Right lobe of liver (tissue), 6 donors: ENCODE data around the gene PTPRU. TPM values are rescaled to one million over a fixed set of nuclear protein-coding genes. Genes with fewer than 3 reads are reported as not detected.

Experiments
- ATAC-seq, 4 donors: fragments of 200-7000 bp; cut with Tn5 transposase; one replicate each; pipeline ENCODE4 v1.9.1; 2020; ENCODE audit warnings: mild to moderate bottlenecking in 4 of 4, moderate library complexity in 4 of 4
- DNase-seq, 3 donors: peaks; one replicate each; pipeline ENCODE4 v3.0.0-alpha.2; 2020
- H3K27ac ChIP-seq, 3 donors: fragments of 200-600 bp; one replicate each; pipeline ENCODE4 v1.8.0; 2022
- H3K27me3 ChIP-seq, 2 donors: fragments of 200-600 bp; one replicate each; pipeline ENCODE4 v1.8.0; 2022
- H3K36me3 ChIP-seq, 4 donors: fragments of 200-600 bp; sonication (generic) in 1 of 4; one replicate each; pipeline versions ENCODE4 v1.5.1 to v1.8.0; 2017 to 2022; ENCODE audit warnings: control low read depth in 1 of 4
- H3K4me1 ChIP-seq, 4 donors: fragments of 200-600 bp; sonication (generic) in 1 of 4; one replicate each; pipeline versions ENCODE4 v1.5.1 to v1.8.0; 2017 to 2022; ENCODE audit warnings: control low read depth in 1 of 4
- H3K4me3 ChIP-seq, 3 donors: fragments of 200-600 bp; one replicate each; pipeline ENCODE4 v1.8.0; 2022
- H3K9me3 ChIP-seq, 4 donors: fragments of 200-600 bp; sonication (generic) in 1 of 4; one replicate each; pipeline versions ENCODE4 v1.5.1 to v1.8.0; 2017 to 2022; ENCODE audit warnings: control low read depth in 1 of 4
- POLR2A ChIP-seq: fragments of 450-650 bp; IDR thresholded peaks from one replicate; pipeline ENCODE4 v1.6.1; 2017; ENCODE audit warnings: antibody characterized with exemption, mild to moderate bottlenecking
- WGBS: methylation state at CpG from one replicate; pipeline ENCODE4 v1.1.6; 2018; ENCODE audit warnings: low coverage, low lambda C conversion rate; ENCODE audit not compliant: insufficient coverage; ENCODE audit errors: missing lambda C conversion rate; 5-methylcytosine and 5-hydroxymethylcytosine counted together
- intact Hi-C, 2 donors: fragments of 100-400 bp; cut with DNase I; formaldehyde crosslinking; loops; one replicate each; pipeline versions ENCODE4 v1.11.2 to v1.14.1; 2022
- total RNA-seq, 6 experiments: library from RNA; depleted of rRNA in 2 of 6; stranded (reverse); fragments of >200 nt in 2 of 6; fragmentation: NEBNext Ultra II Directional in 3 of 6; extraction: Animal tissue kit (Norgen Biotek cat#: 25700) in 3 of 6; gene quantifications; one replicate each; pipeline versions ENCODE4 v1.1.0 to v1.2.4, GENCODE V29; 2016 to 2023
- TF ChIP-seq, protein P1 (sequence below), 4 donors: fragments of 200-600 bp in 3 of 4; fragments of 450-650 bp in 1 of 4; IDR thresholded peaks; one replicate each; pipeline versions ENCODE4 v1.5.1 to v1.8.0; 2016 to 2022; ENCODE audit warnings: antibody characterized with exemption in 4 of 4, mild to moderate bottlenecking in 2 of 4
- donor health status: DM: no; HTN: yes; CAD: no.
- donor health status: DM: no; HTN: no; CAD: no.
- donor health status: DM: no; HTN: no; CAD: no.
- donor health status: DM: no; HTN: yes; CAD: no.
- donor health status: DM: no; HTN: yes; CAD: no.

PTPRU gene
- total RNA-seq, 6 experiments from 2014 or later: 4.8 to 22.3 (median 14.5) TPM

DNA sequence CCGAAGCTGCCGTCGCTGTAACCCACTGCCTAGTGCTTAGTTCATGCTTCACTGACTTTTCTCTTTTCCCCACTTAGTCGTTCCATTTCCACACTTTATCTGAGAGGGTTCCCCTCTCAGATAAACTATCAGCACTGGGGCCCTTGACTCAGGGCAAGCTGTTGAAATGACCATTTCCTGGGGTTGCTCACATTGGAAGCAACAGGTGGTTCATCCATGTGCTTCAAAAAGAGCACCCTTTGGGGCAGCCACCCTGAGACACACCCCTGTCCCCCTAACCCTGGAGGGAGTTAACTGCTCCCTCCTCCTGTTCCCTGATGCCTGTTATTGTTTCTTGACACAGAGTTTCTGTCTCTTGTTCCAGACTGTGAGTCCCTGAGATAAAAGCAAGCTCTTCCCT lies 107.2 kb downstream of the PTPRU start:
- Histone ChIP-seq H3K36me3 (no peaks in the 10 kb centered on the region), H3K9me3 (no peaks in the 10 kb centered on the region), H3K27ac (no peak overlapping the region), H3K27me3 (no peaks in the 10 kb centered on the region), H3K4me1 (no peaks in the 10 kb centered on the region), H3K4me3 (no peak overlapping the region)
- 63% methylated on average over 4 of the region's 4 CpGs for WGBS
- DNase-seq (no peak), ATAC-seq (no peak)
- intact Hi-C loops: no loop called here
- no peak for TF ChIP-seq POLR2A
- TF ChIP-seq, protein P1, sequence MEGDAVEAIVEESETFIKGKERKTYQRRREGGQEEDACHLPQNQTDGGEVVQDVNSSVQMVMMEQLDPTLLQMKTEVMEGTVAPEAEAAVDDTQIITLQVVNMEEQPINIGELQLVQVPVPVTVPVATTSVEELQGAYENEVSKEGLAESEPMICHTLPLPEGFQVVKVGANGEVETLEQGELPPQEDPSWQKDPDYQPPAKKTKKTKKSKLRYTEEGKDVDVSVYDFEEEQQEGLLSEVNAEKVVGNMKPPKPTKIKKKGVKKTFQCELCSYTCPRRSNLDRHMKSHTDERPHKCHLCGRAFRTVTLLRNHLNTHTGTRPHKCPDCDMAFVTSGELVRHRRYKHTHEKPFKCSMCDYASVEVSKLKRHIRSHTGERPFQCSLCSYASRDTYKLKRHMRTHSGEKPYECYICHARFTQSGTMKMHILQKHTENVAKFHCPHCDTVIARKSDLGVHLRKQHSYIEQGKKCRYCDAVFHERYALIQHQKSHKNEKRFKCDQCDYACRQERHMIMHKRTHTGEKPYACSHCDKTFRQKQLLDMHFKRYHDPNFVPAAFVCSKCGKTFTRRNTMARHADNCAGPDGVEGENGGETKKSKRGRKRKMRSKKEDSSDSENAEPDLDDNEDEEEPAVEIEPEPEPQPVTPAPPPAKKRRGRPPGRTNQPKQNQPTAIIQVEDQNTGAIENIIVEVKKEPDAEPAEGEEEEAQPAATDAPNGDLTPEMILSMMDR (IDR thresholded peaks at IDR 0.05): no peak

DNA sequence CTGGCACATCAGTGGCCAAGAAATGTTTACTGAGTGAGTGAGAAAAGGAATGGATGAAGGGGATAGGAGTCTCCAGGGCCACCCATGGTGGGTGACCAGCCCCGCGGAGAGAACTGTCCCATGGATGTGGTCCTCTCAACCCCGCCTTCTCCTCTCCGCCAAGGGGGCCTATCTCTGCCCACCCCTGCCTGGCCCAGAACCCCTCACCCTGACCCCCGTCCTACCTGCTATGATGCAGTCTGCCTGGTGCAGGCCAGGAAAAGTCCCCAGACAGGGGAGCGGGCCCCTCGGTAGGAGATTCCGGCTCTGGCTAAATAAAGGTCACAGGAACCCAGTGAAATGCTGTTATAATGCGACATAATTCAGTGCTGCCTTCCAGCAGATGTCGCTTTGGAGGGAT lies 107.6 kb downstream of the PTPRU start:
- intact Hi-C loops: no loop called here
- H3K36me3 ChIP-seq: no peaks in the 10 kb centered on the region
- H3K27ac ChIP-seq: no peak overlapping the region
- 38% methylated on average over 3 of the region's 10 CpGs for WGBS
- TF ChIP-seq POLR2A: no peak
- TF ChIP-seq, protein P1 (IDR thresholded peaks at IDR 0.05): no peak
- DNase-seq (no peak), ATAC-seq (no peak)
- no peaks in the 10 kb centered on the region for H3K9me3 ChIP-seq
- H3K4me3 ChIP-seq: no peak overlapping the region
- H3K27me3 ChIP-seq: no peaks in the 10 kb centered on the region
- H3K4me1 ChIP-seq: no peaks in the 10 kb centered on the region

DNA sequence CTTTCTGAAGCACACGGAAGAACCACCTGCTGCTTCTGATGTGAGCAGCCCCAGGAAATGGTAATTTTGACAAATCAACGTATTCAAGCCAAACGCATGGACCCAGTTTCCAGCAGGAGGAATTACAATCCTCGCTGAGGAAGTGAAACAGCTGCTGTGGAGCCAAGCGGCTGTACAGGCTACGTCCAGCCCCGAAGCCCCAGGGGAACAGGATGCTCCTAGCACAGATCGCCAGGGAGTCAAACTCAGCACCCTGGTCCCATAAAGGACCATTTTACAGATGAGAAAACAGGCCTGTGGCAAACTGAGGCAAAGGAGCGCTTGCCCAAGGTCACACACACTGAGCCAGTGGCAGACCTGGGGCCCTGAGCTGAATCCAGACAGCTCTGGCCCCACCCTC lies 108.0 kb downstream of the PTPRU start:
- H3K27me3 ChIP-seq: no peaks in the 10 kb centered on the region
- H3K4me3 ChIP-seq: no peak overlapping the region
- no peaks in the 10 kb centered on the region for H3K9me3 ChIP-seq
- H3K36me3 ChIP-seq: no peaks in the 10 kb centered on the region
- H3K4me1 ChIP-seq: no peaks in the 10 kb centered on the region
- intact Hi-C loops: no loop called here
- TF ChIP-seq, protein P1 (IDR thresholded peaks at IDR 0.05): no peak
- TF ChIP-seq POLR2A: no peak
- no peak overlapping the region for H3K27ac ChIP-seq
- DNase-seq (no peak), ATAC-seq (no peak)
- 45% methylated on average over 3 of the region's 9 CpGs for WGBS

DNA sequence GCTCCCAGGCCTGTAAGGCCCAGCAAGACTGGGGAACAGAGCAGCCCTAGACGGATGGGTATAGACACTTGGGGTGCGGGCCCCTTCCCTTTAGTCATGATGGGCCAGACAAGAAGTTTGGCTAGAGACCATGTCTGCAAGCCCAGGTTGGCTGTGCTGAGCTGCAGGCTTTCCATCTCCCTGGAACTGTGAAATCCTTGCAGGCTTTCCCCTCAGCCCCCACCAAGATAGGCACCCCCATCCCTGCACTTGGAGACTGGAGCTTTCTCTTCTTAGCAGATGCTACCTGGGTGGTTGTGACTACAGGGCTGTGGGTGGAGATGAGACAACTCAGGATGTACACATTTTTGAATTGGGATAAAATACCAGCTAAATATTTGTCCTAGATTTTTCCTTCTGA lies 110.3 kb downstream of the PTPRU start:
- H3K9me3 ChIP-seq: no peaks in the 10 kb centered on the region
- ATAC-seq (no peak), DNase-seq (no peak)
- H3K27ac ChIP-seq: no peak overlapping the region
- intact Hi-C loops: no loop called here
- H3K36me3 ChIP-seq: no peaks in the 10 kb centered on the region
- H3K4me3 ChIP-seq: no peak overlapping the region
- H3K27me3 ChIP-seq: no peaks in the 10 kb centered on the region
- TF ChIP-seq, protein P1 (IDR thresholded peaks at IDR 0.05): no peak
- no peak for TF ChIP-seq POLR2A
- no CpG with 5 or more reads among the region's 2 CpGs for WGBS
- H3K4me1 ChIP-seq: no peaks in the 10 kb centered on the region

DNA sequence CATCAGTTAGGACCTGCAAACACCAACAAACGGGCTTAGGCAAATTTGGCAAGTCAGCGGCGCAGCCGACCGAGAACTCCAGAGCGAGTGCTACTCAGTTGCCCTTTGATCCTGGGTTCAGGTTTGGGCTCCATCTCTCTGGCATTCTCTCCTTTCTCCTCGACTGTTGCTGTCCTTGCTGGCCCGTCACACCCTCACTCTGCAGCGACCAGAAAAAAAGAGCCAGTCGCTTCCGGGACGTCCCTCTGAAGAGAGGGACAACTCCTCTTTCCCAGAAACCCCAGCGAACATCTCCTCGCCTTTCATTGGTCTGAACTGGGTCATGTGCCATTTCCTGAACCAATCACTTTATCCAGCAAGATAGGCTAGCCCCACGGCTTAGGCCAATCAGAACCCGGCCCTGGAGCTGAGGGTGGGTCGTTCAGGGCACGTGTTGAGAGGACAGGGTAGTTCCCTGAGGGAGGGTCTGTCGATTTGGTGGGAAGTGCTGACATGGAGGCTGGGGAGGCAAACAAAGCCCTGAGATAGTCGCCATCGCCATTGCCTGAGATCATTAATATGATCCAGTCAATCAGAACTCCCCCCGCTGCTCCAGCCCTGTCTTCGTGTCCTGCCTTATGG lies 113.7 kb downstream of the PTPRU start:
- DNase-seq: no peak
- intact Hi-C loops: no loop called here
- TF ChIP-seq, protein P1 (IDR thresholded peaks at IDR 0.05): no peak
- TF ChIP-seq POLR2A: no peak
- H3K27me3 ChIP-seq: no peaks in the 10 kb centered on the region
- H3K9me3 ChIP-seq: no peaks in the 10 kb centered on the region
- no peak overlapping the region for H3K4me3 ChIP-seq
- no peak for ATAC-seq
- 59% methylated on average over 14 of the region's 23 CpGs for WGBS
- H3K36me3 ChIP-seq: no peaks in the 10 kb centered on the region
- H3K4me1 ChIP-seq: no peaks in the 10 kb centered on the region
- H3K27ac ChIP-seq: no peak overlapping the region
